ENCODE results near the gene TMEM130.

DNA sequence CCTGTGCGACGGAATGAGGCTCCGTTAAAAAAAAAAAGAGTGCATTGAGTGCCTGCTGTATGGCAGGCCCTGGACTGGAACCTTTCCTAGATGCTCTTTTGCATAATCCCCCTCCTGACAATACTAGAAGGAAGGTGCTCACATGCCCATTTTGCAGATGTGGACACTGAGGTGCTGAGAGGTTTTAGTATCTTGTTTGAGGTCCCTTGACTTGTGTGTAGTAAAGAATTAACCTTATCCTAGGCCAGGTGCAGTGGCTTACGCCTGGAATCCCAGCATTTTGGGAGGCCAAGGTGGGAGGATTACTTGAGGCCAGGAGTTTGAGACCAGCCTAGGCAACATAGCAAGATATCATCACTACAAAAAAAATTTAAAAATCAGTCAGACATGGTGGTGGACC is 46.6 kb downstream of the TMEM130 start:
- TF ChIP-seq, protein P1, sequence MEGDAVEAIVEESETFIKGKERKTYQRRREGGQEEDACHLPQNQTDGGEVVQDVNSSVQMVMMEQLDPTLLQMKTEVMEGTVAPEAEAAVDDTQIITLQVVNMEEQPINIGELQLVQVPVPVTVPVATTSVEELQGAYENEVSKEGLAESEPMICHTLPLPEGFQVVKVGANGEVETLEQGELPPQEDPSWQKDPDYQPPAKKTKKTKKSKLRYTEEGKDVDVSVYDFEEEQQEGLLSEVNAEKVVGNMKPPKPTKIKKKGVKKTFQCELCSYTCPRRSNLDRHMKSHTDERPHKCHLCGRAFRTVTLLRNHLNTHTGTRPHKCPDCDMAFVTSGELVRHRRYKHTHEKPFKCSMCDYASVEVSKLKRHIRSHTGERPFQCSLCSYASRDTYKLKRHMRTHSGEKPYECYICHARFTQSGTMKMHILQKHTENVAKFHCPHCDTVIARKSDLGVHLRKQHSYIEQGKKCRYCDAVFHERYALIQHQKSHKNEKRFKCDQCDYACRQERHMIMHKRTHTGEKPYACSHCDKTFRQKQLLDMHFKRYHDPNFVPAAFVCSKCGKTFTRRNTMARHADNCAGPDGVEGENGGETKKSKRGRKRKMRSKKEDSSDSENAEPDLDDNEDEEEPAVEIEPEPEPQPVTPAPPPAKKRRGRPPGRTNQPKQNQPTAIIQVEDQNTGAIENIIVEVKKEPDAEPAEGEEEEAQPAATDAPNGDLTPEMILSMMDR (conservative IDR thresholded peaks at IDR 0.05 in 1 of 2, IDR thresholded peaks at IDR 0.05 in 1 of 2; ENCODE audit: extremely low read depth in 1 of 2, insufficient read depth in 1 of 2, low read depth in 1 of 2, low read length in 2 of 2), result no peak
- no peak for TF ChIP-seq EZH2 (IDR thresholded peaks at IDR 0.05; ENCODE audit: borderline replicate concordance, low read length)

Data from mammary epithelial cell (primary cell).